ENCODE measurements around the gene COASY. TPM values are rescaled to one million over a fixed set of nuclear protein-coding genes. Genes with fewer than 3 reads are reported as not detected.

COASY gene
- total RNA-seq, 4 donors from 2014 or later: 13.4 to 27.5 (median 22.4) TPM

DNA sequence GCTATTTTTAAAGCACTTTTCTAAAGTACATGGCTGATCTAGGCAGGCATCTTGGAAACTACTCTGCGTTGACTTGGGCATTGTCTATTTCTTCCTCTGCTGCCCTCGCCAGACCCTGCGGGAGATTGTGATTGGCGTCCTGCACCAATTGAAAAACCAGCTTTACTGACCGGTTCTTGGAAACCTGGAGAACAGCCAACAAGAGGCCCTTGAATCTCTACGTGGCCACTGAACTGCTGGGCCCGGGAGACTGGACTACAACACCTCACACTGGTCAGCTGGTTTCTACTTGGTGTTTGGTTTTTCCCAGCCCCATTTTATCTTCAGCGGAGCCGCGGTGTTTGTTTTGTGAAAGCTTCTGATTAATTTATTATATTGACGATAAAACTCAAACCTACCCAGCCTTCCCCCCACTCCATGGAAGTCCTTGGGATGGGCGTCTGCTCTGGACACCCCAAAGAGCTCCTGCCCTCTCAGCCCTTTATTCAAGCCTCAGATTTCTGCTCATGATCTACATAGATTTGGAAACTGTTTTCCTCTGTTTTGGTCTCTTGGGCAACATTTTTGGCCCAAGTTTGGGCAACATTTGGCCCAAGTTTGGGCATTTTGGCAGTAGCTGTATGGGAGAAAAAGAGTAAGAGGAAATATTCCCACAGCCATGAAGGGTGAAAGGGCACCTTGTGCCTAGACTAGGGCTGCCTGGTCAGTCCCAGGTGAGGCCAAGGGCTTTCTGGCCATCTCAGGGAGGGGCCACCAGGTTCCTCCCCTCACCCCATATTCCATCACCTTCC, 9.7 kb downstream of the COASY start:
- no peak for DNase-seq (ENCODE audit: extremely low spot score)
- peaks cover 14 to 37% (median 18%) of the 10 kb centered on the region in 4 donors for H3K4me1 ChIP-seq
- H3K27me3 ChIP-seq: no peaks in the 10 kb centered on the region
- no peaks in the 10 kb centered on the region for H3K9me3 ChIP-seq
- no peak for TF ChIP-seq POLR2A (IDR thresholded peaks at IDR 0.05; ENCODE audit: low read depth)
- no peak overlapping the region for H3K27ac ChIP-seq (replicated peaks in 1 of 4)
- intact Hi-C loops (cut with DNase I): no loop called here
- 65% methylated on average over 8 of the region's 12 CpGs for WGBS
- H3K4me3 ChIP-seq: no peak overlapping the region
- H3K36me3 ChIP-seq: peaks cover 39 to 73% (median 68%) of the 10 kb centered on the region in 4 donors

- Histone ChIP-seq H3K4me1 (peaks cover 16 to 37% (median 20%) of the 10 kb centered on the region in 4 donors), H3K4me3 (no peak overlapping the region), H3K9me3 (no peaks in the 10 kb centered on the region), H3K27me3 (no peaks in the 10 kb centered on the region), H3K27ac (replicated peaks in 1 of 4) (no peak overlapping the region), H3K36me3 (peaks cover 39 to 73% (median 68%) of the 10 kb centered on the region in 4 donors)
- DNase-seq (ENCODE audit: extremely low spot score): no peak
- TF ChIP-seq CTCF (IDR thresholded peaks at IDR 0.05): no peak
- TF ChIP-seq POLR2A (IDR thresholded peaks at IDR 0.05; ENCODE audit: low read depth): no peak
- no peak for TF ChIP-seq EP300 (IDR thresholded peaks at IDR 0.05)
- 82% methylated on average over 4 of the region's 4 CpGs for WGBS
- intact Hi-C loops (cut with DNase I): no loop called here
Observed at GRCh38 chr17:42573095-42573494, 11.1 kb downstream of the COASY start.

DNA sequence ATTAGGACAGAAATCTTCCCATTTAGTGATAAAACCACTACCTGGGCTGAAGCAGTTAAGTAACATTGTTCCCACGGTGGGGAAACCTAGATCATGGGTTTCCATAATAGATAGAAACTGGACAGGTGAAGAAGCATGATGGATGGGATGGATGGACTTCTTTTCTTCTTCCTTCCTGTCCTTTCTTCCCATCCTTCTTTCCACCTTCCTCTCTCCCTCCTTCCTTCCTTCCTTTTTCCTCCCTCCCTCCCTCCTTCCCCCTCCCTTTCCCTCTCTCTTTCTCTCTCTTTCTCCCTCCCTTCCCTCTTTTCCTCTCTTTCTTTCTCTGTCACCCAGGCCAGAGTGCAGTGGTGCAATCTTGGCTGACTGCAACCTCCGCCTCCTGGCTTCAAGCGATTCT, 12.5 kb downstream of the COASY start:
- Histone ChIP-seq H3K36me3 (peaks cover 39 to 63% (median 57%) of the 10 kb centered on the region in 4 donors), H3K4me1 (peaks cover 20 to 37% (median 25%) of the 10 kb centered on the region in 4 donors), H3K27ac (replicated peaks in 1 of 4) (no peak overlapping the region), H3K9me3 (no peaks in the 10 kb centered on the region), H3K4me3 (no peak overlapping the region), H3K27me3 (no peaks in the 10 kb centered on the region)
- DNase-seq (ENCODE audit: extremely low spot score): no peak
- TF ChIP-seq CTCF (IDR thresholded peaks at IDR 0.05) (no peak), POLR2AphosphoS5 (IDR thresholded peaks at IDR 0.05) (no peak), POLR2A (IDR thresholded peaks at IDR 0.05; ENCODE audit: low read depth) (no peak), EP300 (IDR thresholded peaks at IDR 0.05) (no peak)
- WGBS: 79% methylated on average over 3 of the region's 3 CpGs
- intact Hi-C loops (cut with DNase I): no loop called here

GRCh38 chr17:42577140-42577531, 15.2 kb downstream of the COASY start:
- Histone ChIP-seq H3K4me1 (peaks cover 20 to 28% (median 24%) of the 10 kb centered on the region in 4 donors), H3K4me3 (peak overlapping the region; percentile 61 to 73 (median 70)), H3K9me3 (no peaks in the 10 kb centered on the region), H3K27me3 (no peaks in the 10 kb centered on the region), H3K36me3 (peaks cover 36 to 62% (median 54%) of the 10 kb centered on the region in 4 donors), H3K27ac (replicated peaks in 1 of 4) (peak overlapping the region; percentile 84 to 91 (median 88))
- intact Hi-C loops (cut with DNase I): no loop called here
- TF ChIP-seq POLR2AphosphoS5 (IDR thresholded peaks at IDR 0.05) (no peak), EP300 (IDR thresholded peaks at IDR 0.05) (no peak), CTCF (IDR thresholded peaks at IDR 0.05) (no peak), POLR2A (IDR thresholded peaks at IDR 0.05; ENCODE audit: low read depth) (no peak)
- DNase-seq (ENCODE audit: extremely low spot score): no peak
- WGBS: 5% methylated on average over 17 of the region's 18 CpGs

- intact Hi-C loops (cut with DNase I): loop anchor here (2.0 kb wide), 1 partner anchor 101 kb away; no protein-coding TSS in a partner anchor
- TF ChIP-seq POLR2AphosphoS5 (IDR thresholded peaks at IDR 0.05): peak; percentile 91 to 95
- peak in 2 of 3 experiments; percentile 33 to 47 for TF ChIP-seq CTCF (IDR thresholded peaks at IDR 0.05)
- TF ChIP-seq POLR2A (IDR thresholded peaks at IDR 0.05; ENCODE audit: low read depth): peak; percentile 20
- no peak for TF ChIP-seq EP300 (IDR thresholded peaks at IDR 0.05)
- Histone ChIP-seq H3K27me3 (no peaks in the 10 kb centered on the region), H3K9me3 (no peaks in the 10 kb centered on the region), H3K27ac (replicated peaks in 1 of 4) (peak within 1 kb of the TSS; percentile 84 to 91 (median 88)), H3K4me1 (peaks cover 20 to 28% (median 24%) of the 10 kb centered on the region in 4 donors), H3K4me3 (peak within 1 kb of the TSS; percentile 61 to 73 (median 70)), H3K36me3 (peaks cover 36 to 62% (median 54%) of the 10 kb centered on the region in 4 donors)
- 1% methylated on average over 40 of the region's 52 CpGs for WGBS
- peak; percentile 99 for DNase-seq (ENCODE audit: extremely low spot score)
Observed at GRCh38 chr17:42577532-42578281, 15.8 kb downstream of the COASY start, which contains the start of gene PSMC3IP. Gene PSMC3IP, minus strand, starts transcription at chr17:42577729. Its CDS starts 43 bp downstream, at chr17:42577686.
